DMS153 treated with DMSO at 0.1 percent for 48 hours (cell line): ENCODE measurements around the gene SMIM35.
A peak's percentile ranks its signal among the peaks of the same experiment; 100 is the strongest.

Experiments
- DNase-seq: peaks from one replicate; lab custom pipeline; 2025; ENCODE audit not compliant: unreplicated experiment; lab: John Stamatoyannopoulos, UW

The SMIM35 gene

DNA sequence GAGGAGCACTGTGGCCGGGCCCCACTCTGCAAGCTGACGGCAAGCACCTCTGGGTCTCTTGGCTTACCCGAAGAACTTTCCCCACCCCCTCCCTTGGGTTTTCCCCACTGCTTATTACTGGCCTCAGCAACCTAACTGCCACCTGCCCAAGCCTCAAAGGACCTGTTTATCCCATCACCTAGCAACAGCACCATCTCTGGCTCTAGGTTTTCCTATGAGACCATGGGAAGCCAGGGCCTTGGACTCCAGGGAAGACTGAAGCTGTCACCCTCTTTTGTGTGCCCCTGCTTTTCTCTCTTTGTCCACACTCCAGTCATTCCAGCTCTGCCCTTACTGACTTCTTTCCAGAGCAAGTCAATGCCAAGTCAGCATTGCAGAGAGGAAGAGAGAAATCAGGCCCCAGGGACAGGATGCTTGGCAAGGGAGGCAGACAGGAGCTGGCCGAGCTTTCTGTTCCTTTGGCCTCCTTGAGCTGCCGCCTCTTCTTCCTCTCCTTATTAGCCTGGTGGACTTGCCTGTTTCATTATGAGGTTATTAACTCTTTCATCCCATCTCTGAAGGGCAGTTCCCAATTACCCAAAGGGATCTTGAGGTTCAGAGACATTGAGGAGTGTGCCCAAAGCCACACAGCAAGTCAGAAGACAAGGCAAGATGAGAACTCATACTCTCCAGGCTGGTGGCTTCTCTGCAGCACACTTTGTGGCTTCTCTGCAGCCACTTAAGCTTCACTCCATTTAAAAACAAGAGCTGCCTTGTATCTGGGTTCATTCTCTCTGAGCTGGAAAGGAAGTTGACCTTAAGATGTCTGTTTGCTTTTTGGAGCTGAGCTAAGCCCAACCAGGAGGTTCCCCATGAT lies at the start of gene SMIM35:
Gene SMIM35 (minus strand): TSS at position 51 of the 856 bp plus-strand sequence. CDS start 206 bp downstream, outside the sequence.
- DNase-seq = peak; percentile 58

DNA sequence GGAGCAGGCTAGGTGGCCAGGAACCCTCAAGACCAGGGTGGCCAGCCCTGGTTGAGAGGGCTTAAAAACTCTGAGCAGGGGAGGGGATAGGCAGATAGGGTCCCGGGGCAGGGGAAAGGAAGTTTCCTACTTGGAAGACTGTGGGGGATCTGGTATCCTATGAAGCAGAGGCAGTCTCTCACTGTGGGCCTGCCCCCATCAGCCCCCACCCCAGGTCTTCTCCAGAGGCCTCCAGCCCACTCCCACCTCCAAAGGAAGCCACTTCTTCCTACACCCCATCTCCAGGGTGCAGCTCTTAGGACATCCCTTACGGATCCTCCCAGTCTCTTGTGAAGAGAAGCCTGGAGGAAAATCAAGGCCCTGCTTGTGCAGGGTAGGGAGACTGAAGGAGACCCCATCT lies 49.6 kb upstream of the SMIM35 start:
- DNase-seq = no peak

DNA sequence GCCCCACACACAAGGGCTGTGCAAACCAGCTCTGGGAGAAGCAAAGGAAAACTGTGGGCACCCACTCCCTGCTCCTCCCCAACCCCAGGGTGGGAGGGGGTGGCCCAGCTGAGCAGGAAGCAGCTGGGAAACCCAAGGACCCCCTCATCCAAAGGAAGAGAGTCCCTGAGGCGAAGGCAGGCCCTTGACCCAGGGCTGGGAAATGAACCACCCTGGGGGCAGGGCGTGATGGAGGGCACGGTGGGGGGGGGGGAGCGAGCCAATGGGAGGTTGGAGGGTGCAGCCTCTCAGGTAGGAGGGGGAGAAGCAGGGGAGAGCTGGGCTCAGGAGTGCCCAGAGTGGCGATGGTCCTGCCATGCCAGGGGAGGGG lies 49.0 kb upstream of the SMIM35 start:
- DNase-seq = no peak

DNA sequence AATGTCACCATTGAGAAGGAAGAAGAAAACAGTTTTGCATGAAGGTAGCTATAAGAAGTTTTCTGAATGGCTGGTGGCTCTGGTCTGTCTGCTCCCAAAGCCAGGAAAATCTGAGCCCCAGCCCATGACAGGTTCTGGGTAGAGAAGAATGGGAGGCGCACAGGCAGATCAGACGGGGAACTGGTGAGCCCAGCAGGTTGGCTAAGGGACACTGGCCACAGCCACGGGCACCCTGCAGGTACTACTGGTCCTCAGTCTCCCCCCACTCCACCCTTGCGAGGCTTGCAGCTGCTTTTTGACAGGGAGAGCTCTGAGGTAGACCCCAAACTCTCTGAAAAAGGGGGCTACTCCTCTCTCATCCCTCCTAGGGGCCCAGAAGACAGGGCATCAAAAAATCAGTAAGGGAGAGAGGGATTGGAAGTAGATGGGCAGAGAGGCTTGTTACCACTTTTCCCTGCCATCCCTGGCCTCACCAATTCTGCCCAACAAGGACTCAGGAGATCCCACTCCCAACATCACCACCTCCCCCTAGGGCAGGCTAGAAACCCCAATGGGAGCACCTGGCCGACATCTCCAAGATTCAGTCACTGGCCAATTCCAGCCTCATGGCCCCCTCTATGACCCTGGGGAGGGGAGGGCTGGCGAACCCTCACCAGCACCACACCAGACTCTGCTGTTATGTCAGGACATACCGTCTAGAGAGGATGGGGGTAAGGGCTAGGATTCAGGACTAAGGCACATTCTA lies 48.5 kb upstream of the SMIM35 start:
- DNase-seq = no peak

DNA sequence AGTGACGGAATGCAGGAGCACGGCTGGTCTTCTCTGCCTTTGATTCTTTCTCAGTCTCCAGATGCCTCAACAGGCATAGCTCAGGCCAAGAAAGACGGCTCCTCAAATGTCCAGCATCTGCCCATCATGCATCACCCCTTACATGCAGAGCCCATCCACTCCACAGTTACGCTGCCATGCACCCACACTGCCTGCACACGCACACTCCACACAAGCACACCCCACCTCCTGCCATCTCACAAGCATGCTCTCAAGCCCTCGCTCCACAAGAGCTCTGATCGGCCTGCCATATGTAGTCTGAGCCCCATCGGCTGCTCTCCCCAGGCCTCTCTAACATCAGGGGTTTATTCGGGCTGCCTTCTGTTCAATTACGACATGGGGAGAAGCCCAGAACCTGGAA lies 47.1 kb upstream of the SMIM35 start:
- no peak for DNase-seq

DNA sequence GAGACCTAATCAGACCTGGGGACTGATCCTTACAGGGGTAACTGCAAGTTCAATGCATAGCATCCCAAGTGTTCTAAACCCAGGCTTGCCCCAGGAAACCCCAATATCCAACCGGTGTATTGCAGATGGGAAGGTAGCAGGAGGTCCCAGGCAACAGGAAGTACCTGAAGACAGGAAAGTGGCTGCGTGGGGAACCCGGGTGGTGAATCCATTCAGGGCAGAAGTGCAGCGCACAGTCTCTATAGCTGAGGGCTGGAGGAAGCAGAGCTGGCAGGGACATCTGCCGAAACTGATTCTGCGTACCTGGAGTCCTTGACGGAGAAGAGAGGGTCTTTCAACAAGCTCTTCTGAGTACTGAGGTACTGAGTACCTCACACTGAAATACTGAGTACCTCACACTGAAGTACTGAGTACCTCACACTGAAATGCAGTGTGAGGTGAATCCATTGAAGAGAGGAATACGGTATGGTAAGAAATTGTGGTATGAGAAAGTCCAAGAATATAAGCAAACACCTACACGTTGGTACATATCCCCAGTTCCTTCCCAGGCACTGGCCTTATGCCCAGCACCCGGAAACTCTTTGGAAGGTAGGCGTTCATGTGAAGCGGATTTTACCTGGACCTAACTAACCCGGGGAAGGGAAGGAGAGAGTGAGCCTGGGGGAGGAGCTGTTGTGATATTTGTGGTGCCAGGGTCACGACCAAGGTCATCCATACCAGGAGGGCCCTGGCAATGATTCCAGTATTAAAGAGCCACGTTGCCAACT lies 45.8 kb upstream of the SMIM35 start:
- no peak for DNase-seq

DNA sequence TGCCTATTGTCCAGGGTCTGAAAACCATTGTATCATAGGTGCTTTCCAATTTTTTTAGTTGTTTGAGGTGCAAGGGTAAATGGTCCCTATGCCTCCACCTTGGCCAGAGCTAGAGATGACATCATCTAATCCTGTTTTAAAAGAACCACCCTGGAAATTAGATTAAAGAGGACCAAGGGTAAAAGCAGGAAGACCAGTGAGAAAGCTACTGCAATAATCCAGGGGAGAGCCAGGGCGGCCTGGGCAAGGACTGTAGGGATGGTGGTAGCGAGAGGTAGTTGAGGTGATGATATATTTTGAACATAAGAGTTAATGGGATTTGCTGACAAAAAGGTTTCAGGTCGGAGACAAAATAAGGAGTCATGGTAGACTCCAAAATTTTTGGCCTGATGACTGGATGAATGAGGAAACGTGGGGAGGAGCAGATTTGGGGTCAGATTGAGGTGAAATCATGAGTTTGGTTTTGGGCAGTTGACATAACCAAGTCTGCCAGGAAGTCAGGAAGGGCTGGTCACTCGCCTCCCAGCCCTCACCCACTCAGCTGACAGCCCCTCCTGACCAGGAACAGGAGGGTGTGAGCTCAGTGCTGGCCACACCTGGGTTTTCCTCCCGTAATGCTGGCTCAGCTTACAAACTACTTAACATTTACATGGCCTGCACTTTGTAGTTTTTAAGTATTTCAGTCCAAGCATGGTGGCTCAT lies 42.9 kb upstream of the SMIM35 start:
- DNase-seq = no peak

DNA sequence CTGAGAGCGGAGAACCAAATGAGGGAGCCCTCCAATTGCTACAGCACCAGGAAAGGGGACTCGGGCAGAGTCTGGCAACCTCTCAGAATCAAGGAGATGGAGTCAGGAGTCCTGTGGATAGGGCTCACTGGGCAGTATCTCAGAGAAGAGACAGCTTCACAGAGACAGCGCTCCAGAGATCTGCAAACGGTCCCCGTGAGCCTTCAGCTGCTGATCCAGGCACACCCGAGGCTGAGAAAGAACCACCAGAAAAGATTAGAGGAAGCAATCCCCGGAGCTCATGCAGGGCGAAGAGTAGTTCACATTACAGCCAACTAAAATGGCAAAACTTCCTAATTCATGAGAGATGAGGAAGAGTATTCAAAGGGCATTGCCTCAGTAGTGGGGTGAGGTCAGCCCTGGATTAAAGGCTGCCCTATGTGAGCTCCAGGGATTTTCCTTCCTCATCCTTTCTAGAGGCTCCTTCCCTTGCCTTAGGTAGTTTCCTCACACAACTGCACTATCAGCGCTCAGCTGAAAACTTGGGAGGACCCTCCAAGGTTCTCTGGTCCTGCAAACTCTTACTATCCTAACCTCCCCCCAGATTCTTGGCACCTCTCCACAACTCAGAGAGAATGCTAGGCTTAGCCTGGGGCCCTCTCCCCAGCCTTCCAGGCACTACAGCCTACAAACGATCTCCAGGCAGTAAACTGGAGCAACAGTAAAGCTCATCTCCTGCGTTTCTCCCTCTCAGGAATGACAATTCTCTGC lies 42.1 kb upstream of the SMIM35 start:
- DNase-seq = no peak

DNA sequence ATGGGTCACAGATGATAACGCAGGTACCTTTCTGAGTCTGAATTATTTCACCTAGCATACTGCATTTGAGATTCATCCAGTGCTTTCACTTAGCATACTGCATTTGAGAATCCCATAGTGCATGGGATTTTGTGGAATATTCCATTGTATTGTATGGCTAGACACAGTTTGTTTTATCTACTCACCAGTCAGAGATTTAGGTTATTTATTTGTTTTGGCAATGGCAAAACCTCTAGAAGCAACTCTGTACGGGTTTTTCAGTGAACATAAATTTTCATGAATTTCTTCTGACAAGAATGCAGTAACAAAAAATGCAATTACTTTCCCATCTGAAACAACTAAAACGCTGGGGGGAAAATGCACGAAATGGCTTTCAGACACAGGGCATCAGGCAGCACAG lies 41.5 kb upstream of the SMIM35 start:
- no peak for DNase-seq

DNA sequence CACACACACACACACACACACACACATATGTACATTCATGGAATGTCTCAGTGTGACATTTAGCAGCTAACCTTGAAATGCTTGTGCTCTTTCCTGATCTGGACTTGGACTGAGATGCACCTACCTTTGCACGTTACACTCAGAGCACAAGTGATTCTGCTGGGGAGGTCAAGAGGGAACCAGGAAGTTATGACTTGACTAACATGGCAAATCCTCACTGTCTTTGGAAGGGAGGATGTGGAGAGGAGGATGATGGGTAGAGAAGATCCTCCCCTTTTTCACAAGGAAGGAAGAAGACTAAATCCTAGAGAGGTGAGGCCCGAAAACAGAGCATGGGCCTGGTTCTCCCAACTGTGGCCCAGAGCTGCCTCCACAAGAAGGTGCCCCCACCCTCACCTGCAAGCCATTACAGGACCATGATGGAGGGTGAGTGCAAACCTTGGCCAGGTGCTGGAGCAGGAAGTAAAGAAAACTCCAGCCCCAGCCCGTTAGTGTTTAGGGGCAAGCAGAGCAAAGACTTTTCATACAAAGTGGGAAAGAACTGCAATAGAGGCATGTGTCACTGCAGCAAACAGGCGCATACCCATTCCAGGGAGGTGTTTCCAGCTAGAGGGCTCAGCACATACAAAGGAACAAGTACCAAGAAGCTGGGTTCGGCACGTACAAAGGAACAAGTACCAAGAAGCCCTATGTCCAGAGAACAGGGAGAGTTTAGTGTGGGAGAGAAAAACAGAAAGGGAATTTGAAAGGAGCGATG lies 39.5 kb upstream of the SMIM35 start:
- no peak for DNase-seq

DNA sequence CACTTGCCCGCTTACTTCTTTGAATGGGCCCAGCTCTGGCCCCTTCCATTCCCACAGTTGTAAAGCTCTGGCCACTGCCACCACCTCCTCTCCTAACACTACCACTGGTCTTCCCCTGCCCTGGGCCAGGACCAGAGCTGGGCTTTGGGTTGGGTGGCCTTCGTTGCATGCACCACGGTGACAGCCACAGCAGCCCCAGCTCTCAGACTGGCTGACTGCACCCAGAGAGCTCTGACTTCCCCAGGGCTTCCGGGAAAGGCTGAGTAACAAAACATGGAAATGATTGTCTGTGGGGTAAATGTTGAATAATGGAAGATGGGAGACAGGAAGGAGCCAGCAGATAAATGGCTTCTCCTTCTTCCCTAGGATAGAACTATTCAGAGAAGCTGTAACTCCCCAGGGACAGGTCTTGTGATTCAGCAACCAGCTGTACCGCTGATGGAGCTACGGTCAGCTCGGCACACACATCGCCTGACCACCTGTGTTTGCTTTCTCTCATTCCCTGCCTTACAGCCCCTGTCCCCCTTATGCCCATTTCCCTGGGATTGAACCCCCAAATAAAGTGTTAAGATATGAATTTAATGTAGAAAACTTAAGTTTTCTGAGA lies 38.3 kb upstream of the SMIM35 start:
- no peak for DNase-seq

DNA sequence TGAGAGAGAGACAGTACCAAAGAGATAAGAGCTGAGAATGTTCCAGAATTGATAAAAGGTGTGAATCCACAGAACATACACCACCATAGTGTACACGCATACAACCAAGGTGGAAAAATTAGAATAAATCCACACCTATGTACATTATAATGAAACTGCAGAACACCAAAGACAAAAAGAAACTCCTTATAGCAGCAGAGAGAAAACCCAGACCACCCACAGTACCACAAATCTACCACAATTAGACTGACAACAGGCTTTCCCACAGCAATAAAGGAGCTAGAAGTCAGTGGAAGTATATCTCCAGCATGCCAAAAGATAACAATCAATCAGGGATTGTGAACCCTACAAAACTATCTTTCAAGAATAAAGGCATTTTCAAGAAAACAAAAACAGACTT lies 34.0 kb upstream of the SMIM35 start:
- no peak for DNase-seq

DNA sequence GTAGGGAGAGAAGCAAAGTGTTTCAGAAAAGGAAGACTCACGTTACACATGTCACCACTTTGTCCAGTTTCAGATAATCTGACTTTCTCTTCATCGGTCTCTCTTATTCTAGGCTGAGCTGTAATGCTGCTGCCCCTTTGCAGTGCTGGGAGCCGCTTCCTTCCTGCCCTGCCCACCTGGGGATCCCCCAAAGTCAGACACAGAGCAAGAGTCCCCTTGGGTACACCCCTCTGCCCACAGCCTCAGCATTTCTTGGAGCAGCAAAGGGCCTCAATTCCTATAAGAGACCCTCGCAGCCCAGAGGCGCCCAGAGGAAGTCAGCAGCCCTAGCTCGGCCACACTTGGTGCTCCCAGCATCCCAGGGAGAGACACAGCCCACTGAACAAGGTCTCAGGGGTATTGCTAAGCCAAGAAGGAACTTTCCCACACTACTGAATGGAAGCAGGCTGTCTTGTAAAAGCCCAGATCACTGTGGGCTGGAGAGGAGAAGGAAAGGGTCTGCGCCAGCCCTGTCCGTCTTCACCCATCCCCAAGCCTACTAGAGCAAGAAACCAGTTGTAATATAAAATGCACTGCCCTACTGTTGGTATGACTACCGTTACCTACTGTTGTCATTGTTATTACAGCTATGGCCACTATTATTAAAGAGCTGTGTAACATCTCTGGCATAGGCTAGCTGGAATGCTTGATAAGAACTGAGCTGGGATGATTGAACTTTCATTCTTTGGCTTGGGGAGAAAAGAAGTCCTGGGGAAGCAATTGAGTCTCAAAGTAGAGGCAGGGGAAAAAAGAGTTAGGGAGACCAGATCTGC lies 31.2 kb upstream of the SMIM35 start:
- no peak for DNase-seq

DNA sequence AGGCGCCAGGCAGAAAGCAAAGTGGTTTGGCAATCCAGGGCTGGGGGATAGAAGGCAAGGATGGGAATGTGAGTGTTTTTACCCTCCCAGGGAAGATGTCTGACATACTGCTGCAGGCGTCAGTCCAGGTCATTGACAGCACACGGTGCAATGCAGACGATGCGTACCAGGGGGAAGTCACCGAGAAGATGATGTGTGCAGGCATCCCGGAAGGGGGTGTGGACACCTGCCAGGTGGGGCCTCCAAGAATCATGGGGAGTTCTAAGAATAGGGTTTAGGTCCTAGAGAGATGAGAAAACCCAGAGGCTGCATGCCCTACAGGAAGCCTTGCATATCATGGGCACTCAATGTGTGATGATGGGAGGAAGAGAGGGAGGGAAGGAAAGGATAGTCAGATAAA lies 28.3 kb upstream of the SMIM35 start:
- no peak for DNase-seq

DNA sequence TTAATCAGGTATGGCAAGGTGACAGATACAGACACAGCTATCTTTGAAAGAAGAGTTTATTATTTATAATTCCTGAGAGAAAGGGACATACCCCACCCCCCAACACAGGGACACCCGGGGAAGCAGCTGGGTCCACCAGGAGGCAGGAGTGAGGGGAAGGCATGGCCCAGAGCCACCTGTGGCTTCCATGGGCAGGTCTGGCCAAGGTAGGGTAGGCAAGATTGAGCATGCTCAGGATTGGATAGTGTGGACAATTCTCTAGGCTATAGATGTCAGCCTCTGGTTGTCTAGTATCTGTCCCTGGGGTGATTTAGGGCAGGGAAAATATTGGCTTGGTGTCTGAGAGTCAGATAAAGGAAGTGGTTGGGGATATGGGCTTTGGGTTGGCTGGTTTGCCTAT lies 27.5 kb upstream of the SMIM35 start:
- DNase-seq = no peak

DNA sequence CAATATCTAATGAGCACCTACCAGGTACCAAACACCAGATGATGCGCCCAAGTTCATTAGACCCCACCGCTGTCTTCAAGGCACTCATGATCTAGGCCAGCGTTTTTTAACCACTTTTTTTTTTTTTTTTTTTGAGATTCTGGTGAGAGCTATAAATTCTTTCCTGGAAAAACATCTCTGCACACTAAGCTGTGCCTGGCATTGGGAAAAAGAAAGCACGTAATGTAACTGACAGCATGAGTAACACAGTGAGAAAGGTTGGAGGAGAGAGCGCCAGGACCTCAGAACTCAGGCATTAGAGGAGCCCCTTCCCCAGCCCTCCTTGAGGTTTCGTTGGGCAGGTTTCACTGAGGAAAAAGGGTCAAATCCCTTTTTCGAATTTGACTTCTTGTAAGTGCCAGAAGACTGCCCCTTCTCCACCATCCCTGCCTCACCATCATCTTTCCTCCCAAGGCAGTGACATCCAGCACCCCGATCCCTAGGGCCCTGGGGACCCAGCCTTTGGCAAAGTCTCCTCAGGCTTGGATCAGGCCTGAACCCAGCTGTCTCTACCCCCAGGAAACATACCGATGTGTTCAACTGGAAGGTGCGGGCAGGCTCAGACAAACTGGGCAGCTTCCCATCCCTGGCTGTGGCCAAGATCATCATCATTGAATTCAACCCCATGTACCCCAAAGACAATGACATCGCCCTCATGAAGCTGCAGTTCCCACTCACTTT lies 26.1 kb upstream of the SMIM35 start:
- DNase-seq = no peak

DNA sequence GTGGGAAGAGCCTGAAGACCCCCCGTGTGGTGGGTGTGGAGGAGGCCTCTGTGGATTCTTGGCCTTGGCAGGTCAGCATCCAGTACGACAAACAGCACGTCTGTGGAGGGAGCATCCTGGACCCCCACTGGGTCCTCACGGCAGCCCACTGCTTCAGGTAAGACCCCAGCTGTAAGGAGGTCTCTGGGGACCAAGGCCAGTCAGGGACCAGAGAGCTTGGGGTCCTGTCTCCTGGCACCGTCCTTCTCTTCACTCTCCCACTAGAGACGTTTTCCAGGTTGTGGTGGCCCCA lies 24.9 kb upstream of the SMIM35 start:
- DNase-seq = no peak
